Vagina (tissue), 2 donors: ENCODE measurements around the gene CDKL5.
"Not testable (repeated sequence)": the region's sequence is repeated elsewhere in the genome, so short reads cannot be mapped to it uniquely, and the experiment has no call there.

ENCODE experiments used
- CTCF ChIP-seq, 3 experiments: fragments of 450-650 bp in 2 of 3; fragments of 200-600 bp in 1 of 3; sonication (generic) in 1 of 3; IDR thresholded peaks; one replicate each; pipeline ENCODE4 v1.5.1; 2017 to 2019; ENCODE audit warnings: antibody characterized with exemption in 3 of 3, mild to moderate bottlenecking in 2 of 3, moderate library complexity in 2 of 3
- POLR2A ChIP-seq, 2 donors: fragments of 450-650 bp; IDR thresholded peaks; one replicate each; pipeline ENCODE4 v1.6.1; 2017; ENCODE audit warnings: antibody characterized with exemption in 2 of 2, mild to moderate bottlenecking in 2 of 2, moderate library complexity in 2 of 2
- POLR2AphosphoS5 ChIP-seq, 2 donors: sonication (generic); formaldehyde crosslinking; IDR thresholded peaks; one replicate each; pipeline ENCODE4 v1.9.0; 2017; ENCODE audit warnings: antibody characterized with exemption in 2 of 2, mild to moderate bottlenecking in 2 of 2, low read depth in 1 of 2; ENCODE audit not compliant: insufficient read depth in 1 of 2

GRCh38 chrX:18433288-18433687 lies 7.9 kb downstream of the CDKL5 start:
- TF ChIP-seq CTCF (IDR thresholded peaks at IDR 0.05); POLR2AphosphoS5 (IDR thresholded peaks at IDR 0.05; ENCODE audit: insufficient read depth in 1 of 2, low read depth in 1 of 2); POLR2A (IDR thresholded peaks at IDR 0.05): not testable (repeated sequence)
